ENCODE results near the gene UBE2E2.

Gene UBE2E2

DNA sequence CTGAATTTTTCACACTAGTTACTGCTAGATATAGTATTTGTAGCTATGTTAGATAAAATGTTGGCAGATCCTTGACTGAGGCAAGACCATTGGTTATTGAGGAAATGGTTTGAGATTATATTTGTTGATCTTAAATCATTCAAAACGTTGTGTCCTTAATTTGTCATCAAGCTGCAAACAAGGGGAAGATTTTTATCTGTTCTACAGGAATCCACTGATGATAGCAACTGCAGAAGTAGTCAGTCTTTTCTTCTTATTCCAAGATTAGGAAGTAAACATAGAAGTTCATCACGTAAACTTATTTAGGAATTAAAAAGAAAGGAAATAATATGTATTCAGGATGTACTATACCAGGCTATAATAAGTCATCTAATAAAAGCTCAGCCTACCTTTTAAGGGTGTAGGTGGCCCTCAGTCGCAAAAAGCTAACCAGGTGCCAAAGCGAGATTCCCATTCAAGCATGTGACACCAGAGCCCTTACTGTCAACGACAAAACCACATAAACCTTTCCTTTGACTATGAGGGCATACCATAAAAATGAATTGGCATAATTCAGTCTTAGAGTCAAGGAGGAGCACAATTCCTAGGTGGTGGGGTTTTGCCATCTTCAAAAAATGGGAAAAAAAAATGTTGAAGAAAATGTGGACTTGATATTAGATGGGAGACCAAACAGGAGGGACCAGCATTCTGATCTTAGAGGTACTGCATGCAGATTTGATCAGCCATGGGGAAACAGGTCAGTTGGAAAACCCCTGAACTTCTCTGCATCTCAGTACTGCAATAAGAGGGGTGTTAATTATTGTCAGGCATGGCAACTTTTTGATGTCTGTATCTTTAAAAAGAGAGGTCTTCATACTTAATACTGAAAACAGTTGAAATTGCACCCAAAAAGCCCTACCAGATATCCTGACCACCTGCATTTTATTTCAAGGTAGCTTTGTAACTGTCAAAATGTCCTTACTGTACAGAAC lies 390.1 kb downstream of the UBE2E2 start:
- no peak for FAIRE-seq
- no peak for DNase-seq (ENCODE audit: insufficient read length, low spot score)
- TF ChIP-seq, protein P1, sequence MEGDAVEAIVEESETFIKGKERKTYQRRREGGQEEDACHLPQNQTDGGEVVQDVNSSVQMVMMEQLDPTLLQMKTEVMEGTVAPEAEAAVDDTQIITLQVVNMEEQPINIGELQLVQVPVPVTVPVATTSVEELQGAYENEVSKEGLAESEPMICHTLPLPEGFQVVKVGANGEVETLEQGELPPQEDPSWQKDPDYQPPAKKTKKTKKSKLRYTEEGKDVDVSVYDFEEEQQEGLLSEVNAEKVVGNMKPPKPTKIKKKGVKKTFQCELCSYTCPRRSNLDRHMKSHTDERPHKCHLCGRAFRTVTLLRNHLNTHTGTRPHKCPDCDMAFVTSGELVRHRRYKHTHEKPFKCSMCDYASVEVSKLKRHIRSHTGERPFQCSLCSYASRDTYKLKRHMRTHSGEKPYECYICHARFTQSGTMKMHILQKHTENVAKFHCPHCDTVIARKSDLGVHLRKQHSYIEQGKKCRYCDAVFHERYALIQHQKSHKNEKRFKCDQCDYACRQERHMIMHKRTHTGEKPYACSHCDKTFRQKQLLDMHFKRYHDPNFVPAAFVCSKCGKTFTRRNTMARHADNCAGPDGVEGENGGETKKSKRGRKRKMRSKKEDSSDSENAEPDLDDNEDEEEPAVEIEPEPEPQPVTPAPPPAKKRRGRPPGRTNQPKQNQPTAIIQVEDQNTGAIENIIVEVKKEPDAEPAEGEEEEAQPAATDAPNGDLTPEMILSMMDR (IDR thresholded peaks at IDR 0.05; ENCODE audit: insufficient read depth, missing control alignments): no peak

DNA sequence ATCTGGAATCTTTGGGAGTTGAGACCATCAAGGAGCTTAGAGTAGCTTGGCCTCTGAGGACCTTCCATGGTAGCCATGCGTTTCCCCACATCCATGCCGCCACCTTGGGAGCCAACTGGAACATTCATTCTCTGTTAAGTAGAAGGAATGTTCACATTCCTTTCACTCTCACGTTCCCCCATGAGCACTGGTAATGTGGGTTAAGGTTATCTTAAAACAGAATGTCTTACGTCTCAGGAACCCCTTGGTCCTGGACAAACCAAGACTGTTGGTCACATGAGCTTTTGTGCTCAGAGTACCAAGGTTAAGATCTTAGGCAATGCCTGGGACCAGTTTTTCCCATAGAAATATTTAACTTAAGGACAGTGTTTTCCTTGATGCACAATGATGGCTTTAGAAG lies 390.9 kb downstream of the UBE2E2 start:
- DNase-seq (ENCODE audit: insufficient read length, low spot score) (no peak), FAIRE-seq (no peak)
- TF ChIP-seq, protein P1 (IDR thresholded peaks at IDR 0.05; ENCODE audit: insufficient read depth, missing control alignments): no peak

DNA sequence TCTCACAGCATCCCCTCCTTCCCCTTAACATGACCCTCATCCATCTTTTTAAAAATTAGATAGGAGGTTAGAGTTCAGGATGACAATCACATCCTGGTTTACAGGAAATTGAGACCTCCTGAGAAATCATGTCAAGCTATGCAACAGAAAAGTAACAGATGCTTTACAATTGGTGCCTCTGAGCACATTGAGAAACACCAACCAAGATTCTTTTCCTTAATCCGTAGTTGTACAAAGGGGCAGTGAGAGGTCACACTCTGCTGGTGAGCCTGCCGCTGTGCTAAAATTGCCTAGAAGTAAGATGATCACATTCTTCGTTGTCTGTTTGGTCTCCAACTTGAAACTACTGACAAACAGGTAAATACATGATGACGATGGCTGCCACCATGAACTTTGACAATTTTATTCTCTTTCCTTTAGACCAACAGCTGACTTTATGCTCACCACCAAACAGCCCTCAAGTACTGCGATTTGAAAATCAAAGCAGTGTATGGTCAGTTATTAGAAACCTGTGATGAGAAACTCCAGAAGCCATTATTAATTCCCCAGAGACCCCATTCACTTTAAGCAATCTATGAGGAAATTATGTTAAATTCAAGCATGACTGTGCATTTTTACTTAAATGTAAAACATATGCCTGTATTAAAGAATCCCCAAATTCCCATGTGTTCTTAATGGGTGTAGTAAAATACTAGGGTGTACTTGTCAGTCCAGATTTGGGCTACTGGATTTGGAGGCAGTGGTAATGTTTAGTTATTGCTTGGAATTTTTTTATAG lies 392.0 kb downstream of the UBE2E2 start:
- DNase-seq (ENCODE audit: insufficient read length, low spot score): no peak
- FAIRE-seq: no peak
- TF ChIP-seq, protein P1 (IDR thresholded peaks at IDR 0.05; ENCODE audit: insufficient read depth, missing control alignments): no peak

DNA sequence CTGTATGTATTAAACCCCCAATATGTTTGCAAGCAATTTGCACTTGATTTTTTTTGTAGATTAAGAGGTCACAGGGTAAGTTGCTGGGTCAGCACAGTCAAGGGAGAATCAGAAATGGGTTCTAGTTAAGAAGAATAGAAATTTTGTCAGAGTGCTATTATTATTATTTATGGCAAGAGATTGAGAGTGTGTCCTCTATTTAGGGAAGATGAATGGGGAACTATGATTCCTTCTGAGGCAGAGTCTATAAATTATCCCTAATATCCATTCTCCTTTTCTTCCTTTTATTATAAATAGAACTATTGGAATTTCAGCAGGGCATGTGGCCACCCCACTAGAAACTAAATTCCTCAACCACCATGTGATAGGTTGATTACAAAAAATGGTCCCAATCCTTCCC lies 392.7 kb downstream of the UBE2E2 start:
- FAIRE-seq: no peak
- TF ChIP-seq, protein P1 (IDR thresholded peaks at IDR 0.05; ENCODE audit: insufficient read depth, missing control alignments): no peak
- no peak for DNase-seq (ENCODE audit: insufficient read length, low spot score)

DNA sequence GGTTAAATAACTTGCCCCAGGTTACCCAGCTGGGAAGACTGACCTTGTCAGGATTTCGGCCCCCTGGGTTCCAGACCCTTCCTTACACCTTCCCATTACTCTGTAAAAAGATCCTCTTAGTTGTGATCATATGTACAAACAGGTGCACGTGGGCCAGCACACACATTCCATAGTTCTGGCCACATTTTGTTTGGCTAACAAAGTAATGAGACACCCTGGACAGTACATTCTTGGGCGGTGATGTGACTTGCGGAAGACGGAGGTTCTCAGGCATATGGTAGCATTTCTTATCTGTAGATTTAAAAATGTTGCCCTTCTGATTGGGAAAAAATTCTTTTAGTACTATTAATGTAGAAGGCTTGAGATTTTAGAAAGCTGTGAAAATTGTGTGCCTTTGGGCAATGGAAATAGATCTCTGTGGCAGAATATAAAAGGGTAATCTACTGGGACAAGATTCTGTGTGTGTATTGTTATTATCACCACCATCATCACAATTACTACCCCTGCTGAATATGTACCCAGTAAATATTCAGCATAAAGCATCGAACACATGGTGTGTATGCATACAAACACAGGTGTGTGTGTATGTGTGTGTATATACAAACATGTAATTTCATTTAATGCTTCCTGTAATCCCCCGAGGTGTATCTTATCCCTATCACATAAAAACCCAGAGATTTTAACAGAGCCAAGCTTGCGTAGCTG lies 397.2 kb downstream of the UBE2E2 start:
- DNase-seq (ENCODE audit: insufficient read length, low spot score) (no peak), FAIRE-seq (no peak)
- TF ChIP-seq, protein P1 (IDR thresholded peaks at IDR 0.05; ENCODE audit: insufficient read depth, missing control alignments): no peak

DNA sequence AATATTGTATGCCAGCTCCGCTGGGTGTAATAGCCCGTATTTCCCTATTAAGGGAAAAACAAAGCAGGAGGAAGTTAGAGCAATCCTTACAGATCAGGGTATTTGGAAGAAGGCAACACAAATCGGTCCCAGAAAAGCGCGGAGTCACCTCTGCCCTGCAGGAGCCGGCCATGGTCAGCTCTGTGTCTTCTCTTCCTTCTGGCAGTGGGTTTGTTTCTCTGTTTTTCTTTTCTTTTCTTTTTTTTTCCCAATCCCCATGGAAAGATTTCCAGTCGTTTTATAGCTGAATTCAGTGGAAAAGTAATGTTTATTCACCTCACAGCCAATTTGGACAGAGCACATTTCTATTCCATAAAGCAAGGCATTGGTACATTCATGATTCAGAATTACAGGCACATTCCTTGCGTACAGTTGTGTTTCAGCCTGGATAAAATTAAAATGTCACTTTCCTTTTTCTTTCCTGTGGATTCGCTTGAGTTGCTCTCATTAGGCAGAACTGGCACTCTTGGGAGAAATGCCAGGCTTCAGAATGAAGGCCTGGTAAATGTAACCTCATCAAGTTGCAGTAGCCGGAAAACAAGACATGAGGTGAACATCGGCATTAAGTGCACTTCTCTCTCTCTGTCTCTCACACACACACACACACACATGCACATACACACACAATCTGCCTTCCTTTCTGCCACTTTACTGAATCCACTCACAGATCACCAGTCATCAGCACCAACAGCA lies 398.1 kb downstream of the UBE2E2 start:
- TF ChIP-seq, protein P1 (IDR thresholded peaks at IDR 0.05; ENCODE audit: insufficient read depth, missing control alignments): no peak
- no peak for DNase-seq (ENCODE audit: insufficient read length, low spot score)
- no peak for FAIRE-seq

Data from D721Med (cell line).